GM19324 (cell line): ENCODE results near the gene CSKMT.
A peak's percentile ranks its signal among the peaks of the same experiment; 100 is the strongest.
"Not testable (repeated sequence)": the region's sequence is repeated elsewhere in the genome, so short reads cannot be mapped to it uniquely, and the experiment has no call there.

ENCODE experiments used
- ATAC-seq: cut with Tn5 transposase; IDR thresholded peaks from one replicate; pipeline ENCODE4 v1.9.1; 2021; ENCODE audit warnings: mild to moderate bottlenecking, moderate library complexity; ENCODE audit not compliant: unreplicated experiment, low FRiP score

Gene CSKMT, protein sequence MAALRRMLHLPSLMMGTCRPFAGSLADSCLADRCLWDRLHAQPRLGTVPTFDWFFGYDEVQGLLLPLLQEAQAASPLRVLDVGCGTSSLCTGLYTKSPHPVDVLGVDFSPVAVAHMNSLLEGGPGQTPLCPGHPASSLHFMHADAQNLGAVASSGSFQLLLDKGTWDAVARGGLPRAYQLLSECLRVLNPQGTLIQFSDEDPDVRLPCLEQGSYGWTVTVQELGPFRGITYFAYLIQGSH

DNA sequence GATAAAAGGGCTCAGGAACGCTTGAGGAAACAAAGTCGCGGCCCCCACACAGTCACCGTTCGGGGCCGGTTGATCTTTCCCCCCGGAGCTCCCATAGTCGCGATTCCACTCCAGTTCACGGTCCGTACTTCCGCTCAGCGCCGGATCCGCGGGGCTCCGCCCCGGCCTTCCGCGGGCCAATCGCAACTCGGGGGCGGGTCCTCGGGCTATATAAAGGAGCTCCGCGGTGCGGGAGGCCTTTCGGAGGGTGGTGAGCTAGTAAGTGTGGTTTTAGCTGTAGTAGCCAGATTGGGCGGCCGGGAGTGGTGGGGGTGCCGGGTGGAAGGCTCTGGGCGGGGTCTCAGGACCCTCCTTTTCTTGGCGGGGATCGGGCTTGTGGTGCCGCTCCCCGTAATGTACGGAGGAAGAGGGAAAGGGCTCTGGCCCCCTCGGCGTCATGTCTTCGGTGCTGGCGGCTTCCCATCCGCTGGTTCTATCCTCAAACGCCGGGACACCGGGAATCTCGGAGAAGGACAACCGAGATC is at the start of gene CSKMT, which contains the start of gene C11orf98:
Gene CSKMT (plus strand): TSS at position 238 of the 524 bp plus-strand sequence. CDS start 568 bp downstream, outside the sequence.
Gene C11orf98 (minus strand): TSS at position 136 of the 524 bp plus-strand sequence. CDS start 41 bp downstream, at position 95.
- peak; percentile 90 for ATAC-seq

GRCh38 chr11:62615521-62615920 is 49.6 kb upstream of the CSKMT start:
- no peak for ATAC-seq

GRCh38 chr11:62616957-62617356 is 48.2 kb upstream of the CSKMT start:
- not testable (repeated sequence) for ATAC-seq

- no peak for ATAC-seq
Observed at GRCh38 chr11:62621027-62621566, 44.0 kb upstream of the CSKMT start.

GRCh38 chr11:62621567-62622470 is 43.3 kb upstream of the CSKMT start, which contains the start of gene B3GAT3:
TSS of gene B3GAT3 (minus strand) at chr11:62621986. CDS start at chr11:62621947, 39 bp downstream.
- ATAC-seq = peak; percentile 95

DNA sequence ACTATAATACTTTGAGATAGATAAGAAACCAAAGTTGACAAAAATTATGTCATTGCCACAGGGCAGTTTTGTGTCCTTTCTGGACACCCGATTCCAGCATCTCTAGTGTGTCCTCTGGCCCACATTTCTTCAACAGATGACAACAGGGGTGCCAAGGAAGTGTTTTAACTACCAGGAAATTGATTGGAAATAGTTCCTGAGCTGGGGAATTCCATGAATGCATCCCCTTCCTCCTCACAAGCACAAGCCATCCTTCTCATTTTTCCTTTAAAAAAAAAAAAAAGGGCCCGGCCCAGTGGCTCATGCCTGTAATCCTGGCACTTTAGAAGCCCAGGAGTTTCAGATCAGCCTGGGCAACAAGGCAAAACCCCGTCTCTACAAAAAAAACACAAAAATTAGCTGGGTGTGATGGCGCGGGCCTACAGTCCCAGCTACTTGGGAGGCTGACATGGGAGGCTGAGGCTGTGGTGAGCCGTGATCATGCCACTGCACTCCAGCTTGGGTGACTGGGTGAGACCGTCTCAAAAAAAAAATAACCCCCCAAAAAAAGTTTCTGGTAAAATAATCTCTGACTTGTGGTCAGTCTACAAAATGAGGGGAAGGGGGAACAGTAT is 42.5 kb upstream of the CSKMT start:
- no peak for ATAC-seq

DNA sequence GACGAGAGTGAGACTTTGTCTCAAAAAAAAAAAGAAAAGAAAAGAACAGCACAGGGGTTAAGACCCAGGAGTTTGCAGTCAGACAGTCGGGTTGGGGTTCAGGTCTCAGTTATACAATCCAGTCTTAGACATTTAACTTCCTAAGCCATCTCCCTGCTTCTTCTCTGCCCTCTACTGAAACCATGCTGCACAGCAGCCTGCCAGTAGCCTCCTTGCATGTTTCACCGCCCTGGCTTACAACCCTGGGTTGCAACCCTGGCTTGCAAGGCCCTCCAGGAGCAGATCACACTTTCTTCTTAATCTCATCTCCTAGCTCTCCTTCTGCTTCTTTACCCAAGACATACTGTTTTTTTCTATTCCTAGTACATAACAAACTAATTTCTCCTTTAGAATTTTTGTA is 37.4 kb upstream of the CSKMT start:
- no peak for ATAC-seq

GRCh38 chr11:62632492-62632891 is 32.6 kb upstream of the CSKMT start:
- ATAC-seq = no peak

GRCh38 chr11:62644220-62644619 is 20.9 kb upstream of the CSKMT start:
- ATAC-seq = no peak

DNA sequence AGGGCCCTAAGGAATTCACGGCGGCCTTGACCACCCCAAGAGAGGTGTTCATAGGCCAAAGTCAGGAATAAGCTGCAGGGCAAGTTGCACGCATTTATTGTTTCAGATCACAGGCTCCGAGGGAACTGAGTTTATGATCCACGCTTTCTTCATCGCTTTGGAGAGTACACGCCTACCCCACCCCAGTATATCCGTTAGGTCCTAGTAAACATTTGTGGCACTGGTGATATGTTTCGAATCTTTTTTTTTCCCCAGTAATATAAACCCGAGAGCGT is 19.5 kb upstream of the CSKMT start:
- no peak for ATAC-seq

DNA sequence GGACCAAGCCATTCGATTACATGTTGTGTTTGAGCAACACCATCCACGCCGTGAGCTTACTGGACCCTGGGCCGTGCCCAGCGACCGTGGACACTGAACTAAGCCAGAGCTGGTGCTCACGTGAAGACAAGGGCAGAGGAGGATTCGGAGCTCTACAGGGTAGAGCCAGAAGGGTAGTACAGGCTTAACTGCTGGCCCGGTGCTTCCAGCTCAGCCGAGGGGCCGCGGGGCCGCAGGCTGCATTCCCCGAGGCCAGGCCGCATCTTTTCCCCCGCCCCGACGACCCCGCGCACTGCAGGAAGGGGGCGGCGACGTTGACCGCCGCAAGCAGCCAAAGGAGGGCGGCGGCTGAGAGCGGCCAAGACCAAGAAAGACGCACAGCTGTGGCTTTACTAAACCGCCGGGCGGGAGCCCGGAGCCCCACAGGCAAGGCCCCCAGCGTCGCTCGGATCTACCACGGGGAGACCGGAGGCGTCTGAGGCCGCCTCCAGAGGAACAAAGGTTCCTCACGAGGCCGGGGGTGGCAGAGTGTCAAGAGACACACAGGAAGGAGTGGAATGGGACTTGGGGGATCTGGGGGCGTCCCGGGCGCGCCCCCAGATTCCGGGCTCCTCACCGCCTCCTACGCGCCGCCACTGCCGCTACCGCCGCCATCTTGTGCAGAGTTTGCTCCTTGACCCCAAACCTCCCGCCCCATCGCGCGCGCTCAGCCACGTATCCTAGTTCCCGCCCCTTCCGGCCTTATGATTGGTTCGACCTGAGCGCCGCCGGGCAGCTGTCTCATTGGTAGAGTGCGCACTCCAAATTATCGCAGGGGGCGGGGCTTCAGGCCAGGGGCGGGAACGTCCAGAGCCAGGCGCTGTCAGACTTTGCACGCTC is 18.9 kb upstream of the CSKMT start, which contains the start of gene GANAB:
Gene GANAB (minus strand): TSS at position 668 of the 879 bp plus-strand sequence. CDS start 14 bp downstream, at position 654.
- ATAC-seq = peak; percentile 95

DNA sequence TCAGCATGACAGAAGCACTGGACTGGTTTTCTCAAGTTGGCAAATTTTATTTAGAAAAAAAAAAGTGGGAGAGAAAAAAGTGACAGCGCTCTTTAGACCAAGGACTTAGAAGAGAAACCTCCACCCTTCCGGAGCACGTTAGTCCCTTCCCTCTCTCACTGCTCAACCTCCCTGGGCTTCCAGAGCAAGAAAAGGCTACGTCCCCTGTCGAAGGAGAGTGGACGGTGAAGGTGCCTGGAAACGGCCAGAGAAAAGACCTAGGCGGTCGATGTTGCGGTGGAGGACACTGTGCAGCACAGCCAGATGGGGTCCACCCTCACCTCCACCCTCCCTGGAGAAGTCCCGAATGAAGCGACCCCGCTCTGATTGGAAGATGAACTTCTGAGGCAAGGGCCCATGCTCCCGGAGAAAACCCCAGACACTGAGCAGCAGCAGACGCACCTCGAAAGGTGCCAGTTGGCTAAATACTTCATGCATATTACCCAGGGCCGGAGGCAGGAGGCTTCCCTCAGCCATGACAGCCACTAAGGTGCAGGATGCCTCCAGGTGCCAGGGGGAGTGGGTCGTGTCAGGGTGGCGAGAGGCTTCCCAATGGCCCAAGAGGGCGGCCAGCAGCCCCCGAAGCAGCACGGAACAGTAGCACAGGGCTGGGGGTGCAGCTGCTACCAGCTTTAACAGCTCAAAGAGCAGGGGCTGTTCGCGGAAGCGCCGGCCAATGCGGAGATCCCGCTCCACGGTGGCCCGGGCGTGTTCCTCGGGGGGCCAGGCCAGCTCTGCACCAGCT is 18.1 kb upstream of the CSKMT start:
- ATAC-seq = no peak

GRCh38 chr11:62647609-62648005 is 17.5 kb upstream of the CSKMT start:
- no peak for ATAC-seq

GRCh38 chr11:62648185-62648966 is 16.7 kb upstream of the CSKMT start:
- ATAC-seq = no peak

DNA sequence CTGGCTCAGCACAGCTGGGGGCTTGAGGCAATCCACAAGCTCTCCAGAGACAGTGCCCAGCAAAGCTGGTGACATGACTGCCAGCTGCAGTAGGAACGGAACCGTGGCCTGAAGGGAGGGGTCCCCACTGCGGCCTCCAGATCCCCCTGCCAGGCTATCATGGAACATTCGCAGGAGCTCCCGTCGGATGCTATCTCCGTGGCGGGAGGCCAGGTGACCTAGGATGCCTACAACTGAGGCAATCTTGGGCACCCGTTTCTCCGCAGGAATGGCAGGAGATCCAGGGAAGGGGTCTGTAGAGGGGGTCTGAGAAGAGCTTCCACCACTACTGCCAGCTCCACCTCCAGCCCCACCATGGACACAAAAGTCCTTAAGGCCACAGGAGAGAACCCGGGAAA is 16.1 kb upstream of the CSKMT start:
- ATAC-seq = no peak

DNA sequence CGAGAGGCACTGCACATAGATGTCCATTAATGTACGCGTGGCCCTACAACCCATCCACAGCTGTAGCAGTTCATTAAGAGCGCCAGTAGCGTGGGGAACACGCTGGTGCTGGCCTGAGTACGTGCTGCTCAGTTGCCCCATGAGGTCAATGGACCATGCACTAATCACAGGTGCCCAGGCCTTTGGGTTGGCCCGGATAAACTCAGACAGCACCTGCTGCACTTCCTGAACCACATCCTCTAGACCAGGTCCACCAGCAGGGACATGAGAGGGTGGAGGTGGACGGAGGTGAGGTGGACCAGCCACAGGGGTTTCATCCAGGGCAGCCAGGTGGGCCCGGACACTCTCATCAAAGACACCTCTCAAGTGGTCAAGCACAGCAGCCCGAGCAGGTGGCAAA is 15.6 kb upstream of the CSKMT start:
- no peak for ATAC-seq

- not testable (repeated sequence) for ATAC-seq
Observed at GRCh38 chr11:62650283-62650682, 14.8 kb upstream of the CSKMT start.
